ENCODE measurements around the gene DSC3. TPM values are rescaled to one million over a fixed set of nuclear protein-coding genes. Genes with fewer than 3 reads are reported as not detected.

DSC3 gene
- 1.1 to 3.1 TPM (median 1.5 TPM) in 5 replicates for total RNA-seq (2022; extraction: Qiagen RNA extraction; ENCODE audit: low read depth)

DNA sequence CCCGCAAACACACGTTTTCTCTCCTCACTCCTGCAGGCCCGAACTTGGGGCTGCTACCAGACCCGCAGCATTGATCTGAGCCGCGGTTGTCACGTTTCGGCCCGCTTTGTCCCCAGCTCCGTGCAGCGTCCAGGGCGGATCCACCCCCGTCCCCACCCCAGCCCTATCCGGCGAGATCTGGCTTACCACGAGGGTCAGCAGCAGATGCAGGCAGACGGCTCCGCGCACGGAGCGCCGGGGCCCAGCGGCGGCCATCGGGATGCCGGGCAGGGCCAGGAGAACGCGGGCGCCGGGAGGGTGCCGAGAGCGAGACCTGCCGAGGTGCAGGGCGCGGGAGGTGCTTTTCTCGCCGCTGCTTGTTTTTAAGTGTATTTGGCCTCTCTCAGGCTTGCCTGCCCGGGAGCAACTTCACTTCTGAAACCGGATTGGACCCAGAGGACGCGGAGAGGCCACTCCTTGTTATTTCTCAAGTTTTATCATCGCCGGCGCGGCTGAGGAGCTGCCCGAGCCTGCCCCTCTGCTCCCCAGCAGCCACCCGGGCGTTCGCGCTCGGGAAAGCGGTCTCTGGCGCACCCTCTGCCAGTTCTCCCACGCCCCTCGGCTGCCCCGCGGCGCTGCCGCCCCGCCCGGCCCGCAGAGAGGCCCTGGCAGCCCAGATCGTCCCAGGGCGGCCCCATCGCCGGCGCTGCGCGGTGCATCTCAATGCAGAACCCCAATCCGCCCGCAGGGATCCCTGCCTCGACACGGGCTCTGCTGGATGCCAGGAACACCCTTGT, at the start of gene DSC3:
DSC3 (minus strand) TSS at position 337 of the 776 bp plus-strand sequence; CDS start at position 255, 82 bp downstream.

Other genes starting within 250 kb of the DSC3 start
- gene DSC2, start 59.7 kb upstream of the DSC3 start, total RNA-seq (2022; extraction: Qiagen RNA extraction; ENCODE audit: low read depth) = 0.66 to 1.9 TPM (median 1.1 TPM) in 5 replicates
- gene DSC1, start 120.1 kb upstream of the DSC3 start, total RNA-seq (2022; extraction: Qiagen RNA extraction; ENCODE audit: low read depth) = not detected in 5 replicates

All from A549 treated with ZK216348 at 1 μM for 4 hours (cell line).